C4-2B (cell line): ENCODE results near the gene DERA.
A peak's percentile ranks its signal among the peaks of the same experiment; 100 is the strongest.

Experiments
- H3K27ac ChIP-seq: fragments of 450-650 bp; 2 replicates; pipeline ENCODE4 v1.5.1; 2017
- CTCF ChIP-seq: fragments of 450-650 bp; conservative IDR thresholded peaks from 2 replicates; pipeline ENCODE4 v1.5.1; 2017; ENCODE audit warnings: mild to moderate bottlenecking
- ZFX ChIP-seq: fragments of 450-650 bp; IDR thresholded peaks from 2 replicates; pipeline ENCODE4 v1.6.1; 2017

DERA gene

GRCh38 chr12:15982921-15983320, 71.8 kb downstream of the DERA start:
- no peak for TF ChIP-seq CTCF
- TF ChIP-seq ZFX, result no peak
- no peak overlapping the region for H3K27ac ChIP-seq

GRCh38 chr12:15984097-15984800, 73.1 kb downstream of the DERA start:
- TF ChIP-seq CTCF, result no peak
- TF ChIP-seq ZFX, result no peak
- H3K27ac ChIP-seq, result peak overlapping the region; percentile 44; the same call in 1 of the 2 replicates

GRCh38 chr12:15984963-15985362, 73.8 kb downstream of the DERA start:
- no peak overlapping the region for H3K27ac ChIP-seq
- TF ChIP-seq ZFX, result no peak
- no peak for TF ChIP-seq CTCF

GRCh38 chr12:15987696-15988095, 76.6 kb downstream of the DERA start:
- TF ChIP-seq ZFX, result no peak

GRCh38 chr12:15988983-15989755, 78.0 kb downstream of the DERA start:
- no peak overlapping the region for H3K27ac ChIP-seq
- TF ChIP-seq ZFX (no peak), CTCF (no peak)

More at GRCh38 chr12:15987696-15988095, 76.6 kb downstream of the DERA start:
- H3K27ac ChIP-seq, result no peak overlapping the region

GRCh38 chr12:15995801-15996200, 84.7 kb downstream of the DERA start:
- TF ChIP-seq ZFX, result no peak
- TF ChIP-seq CTCF, result no peak
- no peak overlapping the region for H3K27ac ChIP-seq

- no peak overlapping the region for H3K27ac ChIP-seq
- TF ChIP-seq CTCF (no peak; the same call in 1 of the 2 replicates), ZFX (no peak)
These were observed 85.1 kb downstream of the DERA start for GRCh38 chr12:15996254-15996653.
